HCT116 (cell line): ENCODE data around the gene PNMA8C. TPM values are rescaled to one million over a fixed set of nuclear protein-coding genes. Genes with fewer than 3 reads are reported as not detected.

Source experiments
- ATAC-seq: fragments of 200-7000 bp; cut with Tn5 transposase; 2 replicates; pipeline ENCODE4 v1.9.1; 2020; ENCODE audit warnings: mild to moderate bottlenecking, moderate library complexity
- BruUV-seq: library from RNA; stranded (reverse); fragments of 400-500 nt; replicated peaks from 2 replicates; lab custom pipeline; 2021; lab: Mats Ljungman, UMichigan
- CTCF ChIA-PET: fragments of 300-600 bp; sonication (Branson Sonifier 250); formaldehyde crosslinking; loops from one replicate; lab custom pipeline; 2021; ENCODE audit warnings: antibody characterized with exemption; lab: Charles Lee
- POLR2A ChIA-PET: fragments of 300-600, 350-600 bp; sonication (Branson Sonifier 250); formaldehyde crosslinking; loops from one replicate; lab custom pipeline; 2021; ENCODE audit warnings: antibody characterized with exemption; lab: Charles Lee
- RAD21 ChIA-PET, 2 experiments: fragments of 300-600 bp; sonication (Branson Sonifier 250); formaldehyde crosslinking; loops; one replicate each; lab custom pipeline; 2023; ENCODE audit warnings: low total read pairs in 2 of 2; ENCODE audit not compliant: uncharacterized antibody in 2 of 2, unreplicated experiment in 2 of 2, low non-redundant PET in 1 of 2; lab: Charles Lee
- DNase-seq: peaks from one replicate; pipeline ENCODE4 v3.0.0-alpha.2; 2010; ENCODE audit warnings: low read depth, low spot score
- H2AFZ ChIP-seq: fragments of 200-600 bp; shearing (Covaris generic), sonication (generic); 2 replicates; pipeline ENCODE4 v1.6.1; 2017; ENCODE audit warnings: low read depth, mixed run types, mixed read lengths, antibody characterized with exemption, low read length; ENCODE audit not compliant: poor library complexity, severe bottlenecking
- H3K27ac ChIP-seq: 2 replicates; pipeline ENCODE4 v1.5.1; 2012; ENCODE audit warnings: low read depth, low read length
- H3K27me3 ChIP-seq: fragments of 200-600 bp; sonication (generic); 2 replicates; pipeline ENCODE4 v1.6.1; 2016; ENCODE audit warnings: mixed run types, low read length, mixed read lengths; ENCODE audit not compliant: insufficient read depth
- H3K36me3 ChIP-seq, 2 experiments: fragments of 200-500 bp in 1 of 2; fragments of 200-600 bp in 1 of 2; sonication (Bioruptor generic) in 1 of 2; sonication (generic) in 1 of 2; 2 replicates each; pipeline versions ENCODE4 v1.5.1 to v1.6.1; 2014 to 2016; ENCODE audit warnings: low read length in 2 of 2, inconsistent platforms in 1 of 2, mixed read lengths in 1 of 2, mixed run types in 1 of 2; ENCODE audit not compliant: insufficient read depth in 2 of 2, control insufficient read depth in 1 of 2
- H3K4me1 ChIP-seq, 2 experiments: fragments of 200-600 bp in 1 of 2; sonication (generic) in 1 of 2; 2 replicates each; pipeline versions ENCODE4 v1.5.1 to v1.6.1; 2012 to 2017; ENCODE audit warnings: low read length in 2 of 2, inconsistent platforms in 1 of 2, mild to moderate bottlenecking in 1 of 2, mixed read lengths in 1 of 2, mixed run types in 1 of 2, moderate library complexity in 1 of 2; ENCODE audit not compliant: insufficient read depth in 2 of 2, control insufficient read depth in 1 of 2
- H3K4me2 ChIP-seq: fragments of 200-600 bp; sonication (generic); 2 replicates; pipeline ENCODE4 v1.6.1; 2017; ENCODE audit warnings: mixed run types, low read length, mixed read lengths
- H3K4me3 ChIP-seq, 2 experiments: fragments of 200-600 bp in 1 of 2; sonication (generic) in 1 of 2; replicated peaks in 1 of 2; 2 replicates each; pipeline ENCODE4 v1.5.1; 2011 to 2016; ENCODE audit warnings: low read length in 2 of 2, control low read depth in 1 of 2, low read depth in 1 of 2, mild to moderate bottlenecking in 1 of 2, mixed read lengths in 1 of 2, mixed run types in 1 of 2
- H3K79me2 ChIP-seq: fragments of 200-600 bp; sonication (generic); 2 replicates; pipeline ENCODE4 v1.6.1; 2017; ENCODE audit warnings: mild to moderate bottlenecking, mixed run types, low read length, moderate library complexity, mixed read lengths; ENCODE audit not compliant: insufficient read depth
- H3K9ac ChIP-seq: fragments of 200-600 bp; sonication (generic); 2 replicates; pipeline ENCODE4 v1.6.1; 2016; ENCODE audit warnings: low read length, mixed read lengths
- H3K9me2 ChIP-seq: fragments of 200-600 bp; sonication (generic), shearing (Covaris generic); 2 replicates; pipeline ENCODE4 v1.6.1; 2017; ENCODE audit warnings: mixed run types, mild to moderate bottlenecking, moderate library complexity; ENCODE audit not compliant: insufficient read depth
- H3K9me3 ChIP-seq, 2 experiments: fragments of 200-500 bp in 1 of 2; fragments of 200-600 bp in 1 of 2; sonication (Bioruptor generic) in 1 of 2; sonication (generic) in 1 of 2; 2 replicates each; pipeline ENCODE4 v1.6.1; 2014 to 2017; ENCODE audit warnings: low read length in 2 of 2, mixed read lengths in 2 of 2, inconsistent platforms in 1 of 2, low read depth in 1 of 2, mild to moderate bottlenecking in 1 of 2, mixed run types in 1 of 2, moderate library complexity in 1 of 2; ENCODE audit not compliant: control insufficient read depth in 1 of 2, insufficient read depth in 1 of 2
- H4K20me1 ChIP-seq: fragments of 200-600 bp; sonication (generic), shearing (Covaris generic); 2 replicates; pipeline ENCODE4 v1.6.1; 2017; ENCODE audit warnings: mixed run types, mild to moderate bottlenecking, moderate library complexity; ENCODE audit not compliant: insufficient read depth
- ATF3 ChIP-seq: IDR thresholded peaks from 2 replicates; pipeline ENCODE4 v1.6.1; 2012
- CBX3 ChIP-seq: IDR thresholded peaks from 2 replicates; pipeline ENCODE4 v1.6.1; 2012; ENCODE audit warnings: low read depth
- CTCF ChIP-seq, 3 experiments: fragments of 200-600 bp in 1 of 3; sonication (generic) in 1 of 3; IDR thresholded peaks in 2 of 3; conservative IDR thresholded peaks in 1 of 3; 2 replicates each; pipeline ENCODE4 v1.5.1; 2012 to 2017; ENCODE audit warnings: low read depth in 2 of 3, low read length in 2 of 3, antibody characterized with exemption in 1 of 3, borderline replicate concordance in 1 of 3, control low read depth in 1 of 3, mild to moderate bottlenecking in 1 of 3, mixed read lengths in 1 of 3, mixed run types in 1 of 3, moderate library complexity in 1 of 3; ENCODE audit not compliant: insufficient read depth in 1 of 3
- EGR1 ChIP-seq: IDR thresholded peaks from 2 replicates; pipeline ENCODE4 v1.6.1; 2012; ENCODE audit warnings: low read depth
- ELF1 ChIP-seq: IDR thresholded peaks from 2 replicates; pipeline ENCODE4 v1.6.1; 2012; ENCODE audit warnings: low read depth, borderline replicate concordance
- EZH2 ChIP-seq: fragments of 200-600 bp; sonication (generic); IDR thresholded peaks from 2 replicates; pipeline ENCODE4 v1.6.1; 2017; ENCODE audit warnings: antibody characterized with exemption, mixed run types
- EZH2phosphoT487 ChIP-seq: fragments of 200-600 bp; IDR thresholded peaks from 2 replicates; pipeline ENCODE4 v1.6.1; 2018; ENCODE audit warnings: antibody characterized with exemption, borderline replicate concordance
- FOSL1 ChIP-seq: IDR thresholded peaks from 2 replicates; pipeline ENCODE4 v1.6.1; 2012; ENCODE audit warnings: low read depth
- JUND ChIP-seq: IDR thresholded peaks from 2 replicates; pipeline ENCODE4 v1.6.1; 2012
- POLR2AphosphoS5 ChIP-seq: IDR thresholded peaks from 2 replicates; pipeline ENCODE4 v1.6.1; 2011; ENCODE audit warnings: mild to moderate bottlenecking, low read depth, low read length, moderate library complexity
- RAD21 ChIP-seq: IDR thresholded peaks from 2 replicates; pipeline ENCODE4 v1.6.1; 2012; ENCODE audit warnings: low read depth, mild to moderate bottlenecking
- REST ChIP-seq: IDR thresholded peaks from 2 replicates; pipeline ENCODE4 v1.6.1; 2012; ENCODE audit warnings: low read depth
- SIN3A ChIP-seq: IDR thresholded peaks from 2 replicates; pipeline ENCODE4 v1.6.1; 2012; ENCODE audit warnings: low read depth
- SP1 ChIP-seq: IDR thresholded peaks from 2 replicates; pipeline ENCODE4 v1.6.1; 2012; ENCODE audit warnings: low read depth
- SRF ChIP-seq: IDR thresholded peaks from 2 replicates; pipeline ENCODE4 v1.6.1; 2012; ENCODE audit warnings: low read depth
- TCF7L2 ChIP-seq: IDR thresholded peaks from 2 replicates; pipeline ENCODE4 v1.7.0; 2011; ENCODE audit warnings: borderline replicate concordance, inconsistent platforms; ENCODE audit not compliant: insufficient read depth, insufficient read length; ENCODE audit errors: extremely low read depth
- YY1 ChIP-seq: IDR thresholded peaks from 2 replicates; pipeline ENCODE4 v1.6.1; 2011; ENCODE audit warnings: low read length, low read depth, moderate library complexity, mild to moderate bottlenecking; ENCODE audit not compliant: insufficient replicate concordance; ENCODE audit errors: extremely low read depth
- ZFX ChIP-seq: fragments of 450-650 bp; IDR thresholded peaks from 2 replicates; pipeline ENCODE4 v1.6.1; 2017
- ZNF274 ChIP-seq: fragments of 200-500 bp; sonication (Bioruptor generic); IDR thresholded peaks from 2 replicates; pipeline ENCODE4 v1.6.1; 2014; ENCODE audit warnings: mild to moderate bottlenecking, low read depth, low read length, inconsistent platforms
- intact Hi-C: fragments of 100-400 bp; cut with micrococcal nuclease; formaldehyde crosslinking; loops from 2 replicates; pipeline ENCODE4 v1.10.0; 2022
- total RNA-seq: library from RNA; stranded (reverse); gene quantifications from one replicate; pipeline ENCODE4 v1.2.1, GENCODE V29; 2021; ENCODE audit not compliant: unreplicated experiment
- TF ChIP-seq, protein P1 (sequence below): IDR thresholded peaks from 2 replicates; pipeline ENCODE4 v1.6.1; 2012

Gene PNMA8C
- total RNA-seq, 1 experiment from 2014 or later: not detected

DNA sequence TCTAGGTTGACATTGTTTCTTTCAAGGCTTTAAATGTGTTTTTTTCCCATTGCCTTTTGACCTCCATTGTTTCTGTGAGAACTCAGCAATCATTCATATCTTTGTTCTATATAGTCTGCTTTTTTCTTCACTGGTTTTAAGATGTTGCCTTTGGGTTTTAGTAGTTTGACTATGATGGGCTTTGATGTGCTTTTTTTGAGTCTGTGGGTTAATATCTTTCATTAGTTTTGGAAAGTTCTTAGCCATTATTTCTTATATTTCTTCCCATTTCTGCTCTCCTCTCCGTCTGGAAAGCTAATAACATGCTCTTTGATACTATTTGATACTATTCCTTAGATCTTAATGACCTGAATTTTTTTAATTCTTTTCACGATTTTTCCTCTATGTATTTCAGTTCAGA is 48.0 kb downstream of the PNMA8C start:
- 0 out of 2 replicates have a peak, but pooled peaks cover 7% of the 10 kb centered on the region for H4K20me1 ChIP-seq
- RAD21 ChIA-PET: no interaction called here
- no peaks in the 10 kb centered on the region for H3K9me3 ChIP-seq
- no TSS peak for BruUV-seq
- no peak for DNase-seq
- H3K27ac ChIP-seq: no peak overlapping the region
- ATAC-seq: no peak
- no peaks in the 10 kb centered on the region for H3K4me1 ChIP-seq
- no peak overlapping the region for H2AFZ ChIP-seq
- peaks cover 45% of the 10 kb centered on the region for H3K79me2 ChIP-seq
- H3K36me3 ChIP-seq: peaks cover 48 to 71% of the 10 kb centered on the region in 2 experiments
- H3K4me3 ChIP-seq: no peak overlapping the region
- TF ChIP-seq EZH2phosphoT487 (no peak), CTCF (IDR thresholded peaks at IDR 0.05 in 2 of 3, conservative IDR thresholded peaks at IDR 0.05 in 1 of 3; ENCODE audit: borderline replicate concordance in 1 of 3, insufficient read depth in 1 of 3, low read depth in 2 of 3, low read length in 2 of 3) (no peak), ZFX (no peak), ELF1 (no peak), EZH2 (no peak), FOSL1 (no peak), SIN3A (no peak), REST (no peak), YY1 (no peak), EGR1 (no peak), JUND (no peak), ATF3 (no peak), SRF (no peak), SP1 (no peak), TCF7L2 (no peak), POLR2AphosphoS5 (no peak), RAD21 (no peak), CBX3 (no peak), ZNF274 (no peak)
- TF ChIP-seq, protein P1, sequence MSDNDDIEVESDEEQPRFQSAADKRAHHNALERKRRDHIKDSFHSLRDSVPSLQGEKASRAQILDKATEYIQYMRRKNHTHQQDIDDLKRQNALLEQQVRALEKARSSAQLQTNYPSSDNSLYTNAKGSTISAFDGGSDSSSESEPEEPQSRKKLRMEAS: no peak
- H3K9ac ChIP-seq: no peak overlapping the region
- H3K4me2 ChIP-seq: no peak overlapping the region
- CTCF ChIA-PET: no interaction called here
- POLR2A ChIA-PET: no interaction called here
- H3K9me2 ChIP-seq: no peaks in the 10 kb centered on the region
- H3K27me3 ChIP-seq: no peaks in the 10 kb centered on the region
- intact Hi-C loops: no loop called here
